Mesendoderm (in vitro differentiated cells): Measurements from ENCODE around the gene C19orf12.
"Not testable (repeated sequence)": the region's sequence is repeated elsewhere in the genome, so short reads cannot be mapped to it uniquely, and the experiment has no call there.

Experiments used
- DNase-seq: peaks from one replicate; pipeline ENCODE4 v3.0.0; 2013
- H2AK5ac ChIP-seq: 2 replicates; pipeline ENCODE4 v1.6.1; 2013; ENCODE audit warnings: low read length, inconsistent platforms
- H2BK120ac ChIP-seq: 2 replicates; pipeline ENCODE4 v1.6.1; 2013; ENCODE audit warnings: low read depth, mild to moderate bottlenecking, low read length, moderate library complexity, mixed read lengths
- H2BK15ac ChIP-seq: replicated peaks from 2 replicates; pipeline ENCODE4 v1.6.1; 2013; ENCODE audit warnings: low read depth, mild to moderate bottlenecking, moderate library complexity
- H2BK5ac ChIP-seq: 2 replicates; pipeline ENCODE4 v1.6.1; 2013; ENCODE audit warnings: low read length, inconsistent platforms
- H3K18ac ChIP-seq: 2 replicates; pipeline ENCODE4 v1.6.1; 2013; ENCODE audit warnings: mild to moderate bottlenecking, low read length, mixed read lengths
- H3K23ac ChIP-seq: one replicate; pipeline ENCODE4 v1.6.1; 2013; ENCODE audit warnings: low read length
- H3K27ac ChIP-seq: 2 replicates; pipeline ENCODE4 v1.5.1; 2013; ENCODE audit warnings: low read depth, mild to moderate bottlenecking, inconsistent platforms, low read length, moderate library complexity
- H3K27me3 ChIP-seq: 2 replicates; pipeline ENCODE4 v1.6.1; 2013; ENCODE audit warnings: low read length, control low read depth, mild to moderate bottlenecking, inconsistent platforms; ENCODE audit not compliant: insufficient read depth, poor library complexity
- H3K36me3 ChIP-seq: 2 replicates; pipeline ENCODE4 v1.6.1; 2013; ENCODE audit warnings: low read length, inconsistent platforms; ENCODE audit not compliant: control insufficient read depth, insufficient read depth
- H3K4ac ChIP-seq: one replicate; pipeline ENCODE4 v1.6.1; 2013; ENCODE audit warnings: low read depth, mild to moderate bottlenecking, low read length, moderate library complexity
- H3K4me1 ChIP-seq: 2 replicates; pipeline ENCODE4 v1.6.1; 2013; ENCODE audit warnings: low read depth, low read length, inconsistent platforms; ENCODE audit not compliant: control insufficient read depth
- H3K4me2 ChIP-seq: 2 replicates; pipeline ENCODE4 v1.6.1; 2013; ENCODE audit warnings: low read length
- H3K4me3 ChIP-seq: 2 replicates; pipeline ENCODE4 v1.5.1; 2013; ENCODE audit warnings: mild to moderate bottlenecking, low read length
- H3K56ac ChIP-seq: one replicate; pipeline ENCODE4 v1.6.1; 2013; ENCODE audit warnings: low read length
- H3K79me1 ChIP-seq: 2 replicates; pipeline ENCODE4 v1.6.1; 2013; ENCODE audit warnings: low read length, inconsistent platforms
- H3K79me2 ChIP-seq: 2 replicates; pipeline ENCODE4 v1.6.1; 2013; ENCODE audit warnings: mild to moderate bottlenecking, low read length; ENCODE audit not compliant: control insufficient read depth, insufficient read depth
- H3K9ac ChIP-seq: 2 replicates; pipeline ENCODE4 v1.6.1; 2013; ENCODE audit warnings: low read length, inconsistent platforms
- H4K5ac ChIP-seq: one replicate; pipeline ENCODE4 v1.6.1; 2013; ENCODE audit warnings: low read length
- H4K8ac ChIP-seq: one replicate; pipeline ENCODE4 v1.6.1; 2013; ENCODE audit warnings: low read depth, mild to moderate bottlenecking, control low read depth, low read length, moderate library complexity
- WGBS: extraction: QIAGEN DNeasy Blood & Tissue Kit; methylation state at CpG from one replicate; pipeline ENCODE4 v1.1.7; 2013; ENCODE audit warnings: low lambda C conversion rate, missing lambda C conversion rate; ENCODE audit not compliant: insufficient coverage; ENCODE audit errors: extremely low coverage; 5-methylcytosine and 5-hydroxymethylcytosine counted together

Gene C19orf12

DNA sequence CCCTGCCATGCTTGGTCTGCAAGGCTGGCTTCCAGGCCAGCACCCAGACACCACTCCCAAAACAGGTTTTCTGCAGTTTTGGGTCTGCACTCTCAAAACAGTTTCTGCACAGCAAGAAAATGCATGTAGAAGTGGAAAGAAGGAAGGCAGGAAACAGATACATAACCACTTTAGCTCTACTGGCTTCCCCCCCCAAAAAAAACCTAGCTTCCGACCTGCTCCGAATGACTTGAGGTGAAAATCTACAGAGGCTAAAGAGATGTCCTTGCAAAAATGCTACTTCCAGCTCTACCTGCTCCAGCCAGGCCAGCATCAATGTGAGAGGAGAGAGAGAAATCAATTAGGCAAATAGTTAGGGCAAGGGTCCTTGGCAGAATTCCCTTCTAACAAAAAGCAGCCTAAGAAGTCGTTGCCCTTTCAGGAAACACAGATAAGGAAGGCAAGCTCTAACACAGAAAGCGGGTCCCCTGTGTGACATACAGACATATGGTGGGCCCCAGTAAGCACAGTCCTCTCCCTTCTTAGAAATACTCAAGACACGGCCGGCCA lies 3.4 kb downstream of the C19orf12 start:
- no peak overlapping the region for H3K9ac ChIP-seq
- no peaks in the 10 kb centered on the region for H3K79me2 ChIP-seq
- H2BK120ac ChIP-seq = no peak overlapping the region
- no CpG with 5 or more reads among the region's 6 CpGs for WGBS
- DNase-seq = no peak
- H2BK15ac ChIP-seq = no peak overlapping the region
- H3K23ac ChIP-seq = no peak overlapping the region
- peaks cover 2% of the 10 kb centered on the region for H3K79me1 ChIP-seq
- H3K4me1 ChIP-seq = peaks cover 8% of the 10 kb centered on the region
- no peak overlapping the region for H3K18ac ChIP-seq
- H3K27ac ChIP-seq = no peak overlapping the region
- H3K27me3 ChIP-seq = no peaks in the 10 kb centered on the region
- no peak overlapping the region for H3K4me3 ChIP-seq
- no peak overlapping the region for H3K56ac ChIP-seq
- no peak overlapping the region for H4K5ac ChIP-seq
- no peak overlapping the region for H2AK5ac ChIP-seq
- no peaks in the 10 kb centered on the region for H3K36me3 ChIP-seq
- H4K8ac ChIP-seq = no peak overlapping the region
- no peak overlapping the region for H3K4me2 ChIP-seq
- H2BK5ac ChIP-seq = no peak overlapping the region
- H3K4ac ChIP-seq = no peak overlapping the region

DNA sequence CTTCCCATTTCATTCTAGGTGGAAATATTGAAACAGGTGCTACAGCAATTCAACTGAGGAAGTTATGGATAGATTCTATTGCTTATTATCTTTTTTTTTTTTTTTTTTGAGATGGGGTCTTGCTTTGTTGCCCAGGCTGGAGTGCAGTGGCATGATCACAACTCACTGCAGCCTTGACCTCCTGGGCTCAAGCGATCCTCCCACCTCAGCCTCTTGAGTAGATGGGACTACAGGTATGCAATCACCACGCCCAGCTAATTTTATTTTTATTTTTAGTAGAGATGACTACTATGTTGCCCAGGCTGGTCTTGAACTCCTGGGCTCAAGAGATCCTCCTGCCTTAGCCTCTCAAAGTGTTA lies 5.6 kb downstream of the C19orf12 start:
- not testable (repeated sequence) for H3K27ac ChIP-seq, H4K5ac ChIP-seq, H3K4me1 ChIP-seq, H3K79me2 ChIP-seq, H2BK15ac ChIP-seq, H2BK120ac ChIP-seq, H3K56ac ChIP-seq, H3K9ac ChIP-seq, H3K4me3 ChIP-seq, H2AK5ac ChIP-seq, H3K4me2 ChIP-seq, H3K36me3 ChIP-seq, H3K23ac ChIP-seq, H3K4ac ChIP-seq, H2BK5ac ChIP-seq, H3K18ac ChIP-seq, H4K8ac ChIP-seq, H3K27me3 ChIP-seq, H3K79me1 ChIP-seq, DNase-seq
- WGBS = no CpG with 5 or more reads among the region's 2 CpGs

DNA sequence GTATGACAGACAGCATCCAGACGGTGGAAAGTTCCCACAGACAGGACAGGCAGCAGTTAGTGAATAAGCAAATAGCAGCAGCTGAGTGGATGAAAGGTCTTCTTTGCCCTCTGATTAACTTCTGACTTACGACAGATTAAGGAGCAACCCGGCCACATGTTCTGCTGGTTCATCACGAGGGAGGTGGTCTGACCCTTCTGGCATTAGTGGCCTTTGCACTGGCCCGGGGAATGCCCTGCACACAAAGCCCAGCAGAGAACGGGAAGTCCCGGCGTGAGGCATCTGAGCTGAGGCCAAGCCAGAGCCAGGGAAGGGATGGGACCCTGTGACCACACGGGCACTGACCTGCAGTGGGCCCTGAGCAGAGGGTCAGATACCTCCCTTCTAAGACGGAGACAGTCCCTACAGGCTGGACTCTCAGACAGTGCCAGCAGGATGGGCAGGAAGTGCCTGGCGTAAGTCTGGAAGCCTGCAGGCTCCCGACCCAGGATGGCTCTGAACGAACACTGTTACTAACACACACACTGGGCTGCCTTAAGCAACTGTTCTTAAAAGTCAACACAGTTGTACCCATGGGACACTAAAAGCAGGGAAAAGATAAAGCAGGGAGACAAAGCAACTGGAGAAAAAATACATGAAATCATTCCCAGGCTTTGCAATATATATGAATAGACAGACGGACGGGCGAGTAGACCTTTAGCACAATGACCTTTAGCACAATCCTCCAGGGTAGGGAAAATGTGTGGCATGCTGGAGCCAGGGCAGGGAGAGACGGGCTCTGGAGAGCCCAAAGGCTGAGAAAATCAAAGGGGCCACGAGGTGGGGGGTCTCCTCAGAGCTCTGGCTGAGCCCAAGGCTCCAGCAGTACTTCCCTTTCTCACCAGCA lies 6.3 kb downstream of the C19orf12 start:
- no peak for DNase-seq
- Histone ChIP-seq H3K18ac (no peak overlapping the region), H3K27me3 (no peaks in the 10 kb centered on the region), H2AK5ac (no peak overlapping the region), H3K4ac (no peak overlapping the region), H4K5ac (no peak overlapping the region), H2BK15ac (no peak overlapping the region), H2BK5ac (no peak overlapping the region), H3K9ac (no peak overlapping the region), H3K79me2 (no peaks in the 10 kb centered on the region), H3K4me1 (peaks cover 8% of the 10 kb centered on the region), H3K23ac (no peak overlapping the region), H3K79me1 (peaks cover 2% of the 10 kb centered on the region), H2BK120ac (no peak overlapping the region), H3K27ac (no peak overlapping the region), H3K4me3 (no peak overlapping the region), H3K36me3 (peaks cover 2% of the 10 kb centered on the region), H4K8ac (no peak overlapping the region), H3K56ac (no peak overlapping the region), H3K4me2 (no peak overlapping the region)
- WGBS = no CpG with 5 or more reads among the region's 18 CpGs

DNA sequence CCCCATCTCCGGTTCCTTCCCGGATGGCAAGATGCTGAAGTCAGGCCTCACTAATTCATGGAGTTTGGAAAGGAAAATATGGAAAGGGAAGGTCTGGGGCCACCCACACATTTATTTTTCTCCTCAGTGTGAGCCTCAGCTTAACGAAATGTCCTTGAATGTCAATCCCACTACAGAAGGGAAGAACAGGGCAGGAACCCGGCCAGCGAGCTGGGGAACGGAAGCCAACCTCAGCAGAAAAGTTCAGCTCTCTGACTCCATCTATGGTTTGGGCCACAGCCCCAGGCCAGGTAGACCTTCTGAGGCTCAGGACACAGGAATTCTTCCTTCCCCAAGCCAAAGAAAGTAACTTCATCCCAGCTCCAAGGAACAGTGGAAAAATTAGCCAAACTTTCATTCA lies 8.4 kb downstream of the C19orf12 start:
- Histone ChIP-seq H3K27ac (no peak overlapping the region), H4K5ac (no peak overlapping the region), H3K9ac (no peak overlapping the region), H3K18ac (no peak overlapping the region), H3K79me2 (no peaks in the 10 kb centered on the region), H4K8ac (no peak overlapping the region), H3K27me3 (no peaks in the 10 kb centered on the region), H2AK5ac (no peak overlapping the region), H3K36me3 (peaks cover 2% of the 10 kb centered on the region), H3K23ac (no peak overlapping the region), H3K4me2 (no peak overlapping the region), H2BK15ac (no peak overlapping the region), H3K4ac (no peak overlapping the region), H3K4me3 (no peak overlapping the region), H2BK5ac (no peak overlapping the region), H3K79me1 (peaks cover 2% of the 10 kb centered on the region), H3K4me1 (no peaks in the 10 kb centered on the region), H2BK120ac (no peak overlapping the region), H3K56ac (no peak overlapping the region)
- no peak for DNase-seq
- no CpG with 5 or more reads among the region's 6 CpGs for WGBS

DNA sequence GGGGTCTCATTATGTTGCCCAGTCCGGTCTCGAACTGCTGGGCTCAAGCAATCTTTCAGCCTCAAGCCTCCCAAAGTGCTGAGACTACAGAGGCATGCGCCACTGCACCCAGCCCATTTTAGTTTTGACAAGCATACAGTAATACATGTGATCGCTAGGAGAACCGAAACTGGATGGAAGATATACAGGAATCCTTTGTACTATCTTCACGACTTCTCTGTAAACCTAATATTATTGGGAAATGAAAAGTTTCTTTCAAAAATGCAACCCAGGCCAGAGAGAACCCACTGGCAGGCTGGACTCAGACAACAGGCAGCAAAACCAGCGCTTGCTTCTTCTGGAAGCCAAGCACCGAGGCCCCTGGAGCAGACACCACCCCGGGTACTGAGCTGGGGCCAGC lies 9.4 kb downstream of the C19orf12 start:
- H2AK5ac ChIP-seq = no peak overlapping the region
- H3K4me3 ChIP-seq = no peak overlapping the region
- H4K8ac ChIP-seq = no peak overlapping the region
- no peak overlapping the region for H3K18ac ChIP-seq
- H2BK5ac ChIP-seq = no peak overlapping the region
- H3K4ac ChIP-seq = no peak overlapping the region
- no peaks in the 10 kb centered on the region for H3K4me1 ChIP-seq
- H2BK15ac ChIP-seq = no peak overlapping the region
- H2BK120ac ChIP-seq = no peak overlapping the region
- H3K79me1 ChIP-seq = no peaks in the 10 kb centered on the region
- H3K79me2 ChIP-seq = no peaks in the 10 kb centered on the region
- H4K5ac ChIP-seq = no peak overlapping the region
- H3K9ac ChIP-seq = no peak overlapping the region
- H3K27ac ChIP-seq = no peak overlapping the region
- H3K56ac ChIP-seq = no peak overlapping the region
- no peak overlapping the region for H3K23ac ChIP-seq
- H3K4me2 ChIP-seq = no peak overlapping the region
- H3K36me3 ChIP-seq = peaks cover 2% of the 10 kb centered on the region
- DNase-seq = no peak
- H3K27me3 ChIP-seq = no peaks in the 10 kb centered on the region
- WGBS = no CpG with 5 or more reads among the region's 9 CpGs
